GM23248 (cell line): Measurements from ENCODE around the gene PACS1. TPM values are rescaled to one million over a fixed set of nuclear protein-coding genes. Genes with fewer than 3 reads are reported as not detected.

ENCODE experiments used
- DNase-seq: peaks from one replicate; pipeline ENCODE4 v3.0.0-alpha.2; 2015
- H2AFZ ChIP-seq: fragments of 200-600 bp; sonication (generic); 2 replicates; pipeline ENCODE4 v1.6.1; 2016; ENCODE audit warnings: antibody characterized with exemption
- H3F3A ChIP-seq: fragments of 200-600 bp; sonication (generic); 2 replicates; pipeline ENCODE4 v1.6.1; 2016; ENCODE audit warnings: mild to moderate bottlenecking, antibody characterized with exemption, mixed run types; ENCODE audit not compliant: insufficient read depth
- H3K27ac ChIP-seq: fragments of 200-600 bp; sonication (generic); 2 replicates; pipeline ENCODE4 v1.5.1; 2016; ENCODE audit warnings: mild to moderate bottlenecking
- H3K27me3 ChIP-seq: fragments of 200-600 bp; sonication (generic); replicated peaks from 2 replicates; pipeline ENCODE4 v1.6.1; 2016; ENCODE audit warnings: mild to moderate bottlenecking; ENCODE audit not compliant: insufficient read depth
- H3K36me3 ChIP-seq: fragments of 200-600 bp; sonication (generic); 2 replicates; pipeline ENCODE4 v1.6.1; 2016; ENCODE audit warnings: low read depth, mild to moderate bottlenecking
- H3K4me1 ChIP-seq: fragments of 200-600 bp; sonication (generic); 2 replicates; pipeline ENCODE4 v1.6.1; 2016; ENCODE audit warnings: mild to moderate bottlenecking; ENCODE audit not compliant: insufficient read depth
- H3K4me2 ChIP-seq: fragments of 200-600 bp; sonication (generic); one replicate; pipeline ENCODE4 v1.6.1; 2016; ENCODE audit warnings: mild to moderate bottlenecking; ENCODE audit not compliant: unreplicated experiment
- H3K4me3 ChIP-seq: fragments of 200-600 bp; sonication (generic); 2 replicates; pipeline ENCODE4 v1.5.1; 2016; ENCODE audit warnings: mild to moderate bottlenecking
- H3K79me2 ChIP-seq: fragments of 200-600 bp; sonication (generic); 2 replicates; pipeline ENCODE4 v1.6.1; 2016; ENCODE audit warnings: mild to moderate bottlenecking; ENCODE audit not compliant: insufficient read depth
- H3K9ac ChIP-seq: fragments of 200-600 bp; sonication (generic); 2 replicates; pipeline ENCODE4 v1.6.1; 2016; ENCODE audit warnings: mild to moderate bottlenecking
- H3K9me2 ChIP-seq: fragments of 200-600 bp; sonication (generic); 2 replicates; pipeline ENCODE4 v1.6.1; 2016; ENCODE audit warnings: mixed run types, mild to moderate bottlenecking, moderate library complexity; ENCODE audit not compliant: insufficient read depth
- H3K9me3 ChIP-seq: fragments of 200-600 bp; sonication (generic); one replicate; pipeline ENCODE4 v1.6.1; 2017; ENCODE audit warnings: low read depth
- H4K20me1 ChIP-seq: fragments of 200-600 bp; sonication (generic); 2 replicates; pipeline ENCODE4 v1.6.0; 2016; ENCODE audit not compliant: insufficient read depth
- EZH2 ChIP-seq: fragments of 200-600 bp; sonication (generic); IDR thresholded peaks from 2 replicates; pipeline ENCODE4 v1.6.1; 2018; ENCODE audit warnings: antibody characterized with exemption, mild to moderate bottlenecking; ENCODE audit not compliant: insufficient read depth, poor library complexity, severe bottlenecking
- EZH2phosphoT487 ChIP-seq: fragments of 200-600 bp; sonication (generic); IDR thresholded peaks from 2 replicates; pipeline ENCODE4 v1.6.1; 2018; ENCODE audit warnings: antibody characterized with exemption, moderate library complexity, mild to moderate bottlenecking, low read depth; ENCODE audit not compliant: insufficient read depth
- WGBS, 2 experiments: methylation state at CpG; one replicate each; pipeline ENCODE4 v1.1.6; 2015 to 2017; ENCODE audit warnings: low lambda C conversion rate in 2 of 2, low coverage in 1 of 2; ENCODE audit errors: missing lambda C conversion rate in 2 of 2; 5-methylcytosine and 5-hydroxymethylcytosine counted together
- in situ Hi-C: fragments of 300-500 bp; cut with MboI; formaldehyde crosslinking; loops from 2 replicates; pipeline ENCODE4 v1.15.0; 2020
- polyA plus RNA-seq: library from polyadenylated mRNA; unstranded; fragments of >200 nt; fragmentation: Nextera tagmentation; extraction: Ambion mirVana; gene quantifications from 2 replicates; pipeline ENCODE4 v1.2.1, GENCODE V29; 2016
- total RNA-seq: library from RNA; depleted of rRNA; stranded (reverse); fragments of >200 nt; shearing (Covaris generic); gene quantifications from 2 replicates; pipeline ENCODE4 v1.2.3, GENCODE V29; 2014

Gene PACS1
- total and polyA plus RNA-seq, 2 experiments from 2014 or later, result 33.2 to 48.9 TPM

GRCh38 chr11:66226101-66226500 is 156.0 kb downstream of the PACS1 start:
- Histone ChIP-seq H3F3A (peaks cover 9% of the 10 kb centered on the region; the same call in 1 of the 2 replicates), H3K36me3 (peaks cover 34% of the 10 kb centered on the region), H3K9me2 (no peaks in the 10 kb centered on the region), H2AFZ (no peak overlapping the region), H3K4me1 (no peaks in the 10 kb centered on the region), H3K79me2 (no peaks in the 10 kb centered on the region), H3K4me3 (no peak overlapping the region), H3K27ac (no peak overlapping the region), H3K9ac (no peak overlapping the region), H3K27me3 (no peaks in the 10 kb centered on the region), H3K4me2 (no peak overlapping the region), H4K20me1 (no peaks in the 10 kb centered on the region), H3K9me3 (no peaks in the 10 kb centered on the region)
- in situ Hi-C loops, result no loop called here
- TF ChIP-seq EZH2phosphoT487, result no peak
- no peak for TF ChIP-seq EZH2
- no peak for DNase-seq

DNA sequence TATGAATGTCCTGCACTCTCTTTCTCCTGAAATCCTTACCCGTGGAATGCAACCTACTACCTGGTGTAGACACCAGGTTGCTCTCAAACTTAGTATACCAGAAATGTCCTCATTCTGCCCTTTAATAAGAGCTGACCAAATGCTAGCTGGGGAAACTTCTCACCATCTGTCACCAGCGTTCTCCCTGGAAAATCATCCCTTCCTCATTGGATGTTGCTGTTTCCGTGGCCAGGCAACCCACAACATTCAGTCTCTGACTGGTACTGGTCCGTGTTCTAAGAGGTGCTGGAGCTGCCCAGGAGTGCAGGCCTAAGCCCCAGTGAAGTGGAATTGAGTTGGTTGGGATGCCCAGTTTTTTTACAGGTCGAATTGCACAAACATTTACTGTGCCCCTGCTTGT is 157.6 kb downstream of the PACS1 start:
- Histone ChIP-seq H3K9me3 (no peaks in the 10 kb centered on the region), H3K79me2 (no peaks in the 10 kb centered on the region), H3K9ac (no peak overlapping the region), H3K27ac (no peak overlapping the region), H3K4me3 (no peak overlapping the region), H3K9me2 (no peaks in the 10 kb centered on the region), H3K27me3 (no peaks in the 10 kb centered on the region), H3F3A (no peaks in the 10 kb centered on the region), H3K36me3 (peaks cover 38% of the 10 kb centered on the region), H3K4me2 (no peak overlapping the region), H2AFZ (no peak overlapping the region), H4K20me1 (no peaks in the 10 kb centered on the region), H3K4me1 (no peaks in the 10 kb centered on the region)
- no peak for DNase-seq
- TF ChIP-seq EZH2, result no peak
- TF ChIP-seq EZH2phosphoT487, result no peak
- in situ Hi-C loops, result no loop called here
- WGBS, 2 experiments, result 84 to 91% methylated on average over 5 of the region's 5 CpGs

GRCh38 chr11:66228521-66228920 is 158.4 kb downstream of the PACS1 start:
- Histone ChIP-seq H3K9ac (no peak overlapping the region), H3K9me3 (no peaks in the 10 kb centered on the region), H3F3A (no peaks in the 10 kb centered on the region), H3K36me3 (peaks cover 38% of the 10 kb centered on the region), H4K20me1 (no peaks in the 10 kb centered on the region), H3K4me2 (no peak overlapping the region), H2AFZ (no peak overlapping the region), H3K9me2 (no peaks in the 10 kb centered on the region), H3K27me3 (no peaks in the 10 kb centered on the region), H3K4me3 (no peak overlapping the region), H3K79me2 (no peaks in the 10 kb centered on the region), H3K27ac (no peak overlapping the region), H3K4me1 (no peaks in the 10 kb centered on the region)
- WGBS, 2 experiments, result 89 to 94% methylated on average over 6 of the region's 6 CpGs
- no peak for DNase-seq
- in situ Hi-C loops, result no loop called here
- TF ChIP-seq EZH2, result no peak
- TF ChIP-seq EZH2phosphoT487, result no peak

- no peaks in the 10 kb centered on the region for H3K79me2 ChIP-seq
- no peaks in the 10 kb centered on the region for H3K27me3 ChIP-seq
- H2AFZ ChIP-seq, result no peak overlapping the region
- no peak overlapping the region for H3K4me2 ChIP-seq
- H3K9me3 ChIP-seq, result no peaks in the 10 kb centered on the region
- H3K9ac ChIP-seq, result no peak overlapping the region
- no peak overlapping the region for H3K27ac ChIP-seq
- no peak for TF ChIP-seq EZH2
- no peak for TF ChIP-seq EZH2phosphoT487
- in situ Hi-C loops, result no loop called here
- no peaks in the 10 kb centered on the region for H3F3A ChIP-seq
- no peaks in the 10 kb centered on the region for H3K9me2 ChIP-seq
- 51 to 56% methylated on average over 6 of the region's 6 CpGs for WGBS, 2 experiments
- H3K4me1 ChIP-seq, result no peaks in the 10 kb centered on the region
- no peaks in the 10 kb centered on the region for H4K20me1 ChIP-seq
- peaks cover 42% of the 10 kb centered on the region for H3K36me3 ChIP-seq
- DNase-seq, result no peak
- H3K4me3 ChIP-seq, result no peak overlapping the region
Observed at GRCh38 chr11:66230156-66230555, 160.1 kb downstream of the PACS1 start.

- Histone ChIP-seq H3K27me3 (no peaks in the 10 kb centered on the region), H3K4me1 (no peaks in the 10 kb centered on the region), H2AFZ (no peak overlapping the region), H3K36me3 (peaks cover 35% of the 10 kb centered on the region), H3K9me3 (no peaks in the 10 kb centered on the region), H3K4me2 (no peak overlapping the region), H3K4me3 (no peak overlapping the region), H3K27ac (no peak overlapping the region), H3K9ac (no peak overlapping the region), H3K79me2 (no peaks in the 10 kb centered on the region), H3F3A (no peaks in the 10 kb centered on the region), H4K20me1 (no peaks in the 10 kb centered on the region), H3K9me2 (no peaks in the 10 kb centered on the region)
- DNase-seq, result no peak
- WGBS, 2 experiments, result 92 to 95% methylated on average over 14 of the region's 14 CpGs
- TF ChIP-seq EZH2phosphoT487 (no peak), EZH2 (no peak)
- in situ Hi-C loops, result no loop called here
Observed at GRCh38 chr11:66230978-66231377, 160.9 kb downstream of the PACS1 start.
